Subcutaneous adipose tissue (tissue), 4 donors: ENCODE results near the gene CFAP300. TPM values are rescaled to one million over a fixed set of nuclear protein-coding genes. Genes with fewer than 3 reads are reported as not detected.

Source experiments
- total RNA-seq, 4 donors: library from RNA; depleted of rRNA; stranded (reverse); fragments of >200 nt; gene quantifications; one replicate each; pipeline ENCODE4 v1.1.0, GENCODE V29; 2016
- TF ChIP-seq, protein P1 (sequence below): fragments of 450-650 bp; IDR thresholded peaks from one replicate; pipeline ENCODE4 v1.5.1; 2016; ENCODE audit warnings: low read depth, mild to moderate bottlenecking, control low read depth, antibody characterized with exemption, moderate library complexity

CFAP300 gene
- total RNA-seq, 4 donors from 2014 or later: 0.94 to 14.0 (median 2.6) TPM

DNA sequence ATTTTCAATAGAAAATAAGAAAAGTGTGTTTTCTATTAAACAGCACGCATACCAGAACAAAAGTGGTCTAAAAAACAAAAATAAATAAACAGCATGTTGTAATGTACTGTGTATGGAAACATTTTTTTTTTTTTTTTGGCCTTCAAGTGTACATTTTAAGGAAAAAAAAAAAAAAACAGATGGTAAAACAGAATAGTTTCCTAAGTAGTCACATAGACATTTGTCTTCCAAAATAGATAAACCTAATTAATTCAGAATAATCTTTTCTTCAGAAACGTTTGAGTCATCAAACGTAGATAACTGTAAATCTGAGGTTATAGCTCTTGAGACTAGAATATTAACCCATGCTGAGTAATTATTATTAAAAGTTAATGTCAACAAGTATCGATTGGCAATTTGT is 396 bp upstream of the CFAP300 start:
- TF ChIP-seq, protein P1, sequence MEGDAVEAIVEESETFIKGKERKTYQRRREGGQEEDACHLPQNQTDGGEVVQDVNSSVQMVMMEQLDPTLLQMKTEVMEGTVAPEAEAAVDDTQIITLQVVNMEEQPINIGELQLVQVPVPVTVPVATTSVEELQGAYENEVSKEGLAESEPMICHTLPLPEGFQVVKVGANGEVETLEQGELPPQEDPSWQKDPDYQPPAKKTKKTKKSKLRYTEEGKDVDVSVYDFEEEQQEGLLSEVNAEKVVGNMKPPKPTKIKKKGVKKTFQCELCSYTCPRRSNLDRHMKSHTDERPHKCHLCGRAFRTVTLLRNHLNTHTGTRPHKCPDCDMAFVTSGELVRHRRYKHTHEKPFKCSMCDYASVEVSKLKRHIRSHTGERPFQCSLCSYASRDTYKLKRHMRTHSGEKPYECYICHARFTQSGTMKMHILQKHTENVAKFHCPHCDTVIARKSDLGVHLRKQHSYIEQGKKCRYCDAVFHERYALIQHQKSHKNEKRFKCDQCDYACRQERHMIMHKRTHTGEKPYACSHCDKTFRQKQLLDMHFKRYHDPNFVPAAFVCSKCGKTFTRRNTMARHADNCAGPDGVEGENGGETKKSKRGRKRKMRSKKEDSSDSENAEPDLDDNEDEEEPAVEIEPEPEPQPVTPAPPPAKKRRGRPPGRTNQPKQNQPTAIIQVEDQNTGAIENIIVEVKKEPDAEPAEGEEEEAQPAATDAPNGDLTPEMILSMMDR: no peak

GRCh38 chr11:102050927-102051575 is 3.8 kb downstream of the CFAP300 start:
- TF ChIP-seq, protein P1: no peak

- TF ChIP-seq, protein P1: no peak
Measured at GRCh38 chr11:102061276-102061675, 14.0 kb downstream of the CFAP300 start.

DNA sequence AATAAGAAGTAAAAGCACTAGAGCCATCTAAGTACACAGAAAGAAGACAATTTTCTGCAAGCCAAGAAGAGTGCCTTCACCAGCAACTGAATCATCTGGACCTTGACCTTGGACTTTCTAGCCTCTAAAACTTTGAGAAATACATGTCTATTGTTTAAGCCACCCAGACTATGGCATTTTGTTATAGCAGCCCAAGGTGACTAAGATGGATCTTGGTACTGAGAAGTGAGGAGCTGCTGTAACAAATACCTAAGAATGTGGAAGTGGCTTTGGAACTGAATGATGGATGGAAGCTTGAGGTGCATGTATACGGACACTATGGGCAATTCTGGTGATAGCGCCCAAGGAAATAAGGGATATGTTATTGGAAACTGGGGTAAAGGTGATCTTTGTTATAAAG is 14.9 kb downstream of the CFAP300 start:
- TF ChIP-seq, protein P1: no peak

DNA sequence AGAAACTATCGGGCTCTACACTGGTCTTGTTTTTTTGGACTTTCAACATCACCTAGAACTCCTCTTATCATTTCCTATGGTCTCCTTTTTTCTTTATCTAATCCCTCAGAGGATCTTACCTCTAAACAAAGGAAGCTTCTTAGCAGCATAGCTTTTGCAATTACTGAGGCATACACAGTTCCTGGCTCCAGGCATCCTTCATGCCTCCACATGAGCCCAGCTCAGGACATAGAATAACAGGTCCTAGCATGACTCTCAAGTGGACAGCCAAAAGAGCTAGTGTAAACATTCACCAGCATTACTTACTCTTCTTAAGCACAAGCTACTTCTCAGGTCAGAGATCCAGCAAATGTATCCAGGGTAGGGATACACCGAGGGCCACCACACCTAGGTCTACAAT is 17.1 kb downstream of the CFAP300 start:
- TF ChIP-seq, protein P1: no peak

- TF ChIP-seq, protein P1: no peak
Measured at GRCh38 chr11:102070766-102071165, 23.5 kb downstream of the CFAP300 start.

GRCh38 chr11:102071497-102072472 is 24.5 kb downstream of the CFAP300 start:
- TF ChIP-seq, protein P1: no peak
